NCI-H146 treated with DMSO at 0.1 percent for 48 hours (cell line): ENCODE measurements around the gene MACO1.
"Not testable (repeated sequence)": the region's sequence is repeated elsewhere in the genome, so short reads cannot be mapped to it uniquely, and the experiment has no call there.

Experiments
- DNase-seq: peaks from one replicate; lab custom pipeline; 2025; ENCODE audit not compliant: unreplicated experiment; lab: John Stamatoyannopoulos, UW

The MACO1 gene, protein sequence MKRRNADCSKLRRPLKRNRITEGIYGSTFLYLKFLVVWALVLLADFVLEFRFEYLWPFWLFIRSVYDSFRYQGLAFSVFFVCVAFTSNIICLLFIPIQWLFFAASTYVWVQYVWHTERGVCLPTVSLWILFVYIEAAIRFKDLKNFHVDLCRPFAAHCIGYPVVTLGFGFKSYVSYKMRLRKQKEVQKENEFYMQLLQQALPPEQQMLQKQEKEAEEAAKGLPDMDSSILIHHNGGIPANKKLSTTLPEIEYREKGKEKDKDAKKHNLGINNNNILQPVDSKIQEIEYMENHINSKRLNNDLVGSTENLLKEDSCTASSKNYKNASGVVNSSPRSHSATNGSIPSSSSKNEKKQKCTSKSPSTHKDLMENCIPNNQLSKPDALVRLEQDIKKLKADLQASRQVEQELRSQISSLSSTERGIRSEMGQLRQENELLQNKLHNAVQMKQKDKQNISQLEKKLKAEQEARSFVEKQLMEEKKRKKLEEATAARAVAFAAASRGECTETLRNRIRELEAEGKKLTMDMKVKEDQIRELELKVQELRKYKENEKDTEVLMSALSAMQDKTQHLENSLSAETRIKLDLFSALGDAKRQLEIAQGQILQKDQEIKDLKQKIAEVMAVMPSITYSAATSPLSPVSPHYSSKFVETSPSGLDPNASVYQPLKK

DNA sequence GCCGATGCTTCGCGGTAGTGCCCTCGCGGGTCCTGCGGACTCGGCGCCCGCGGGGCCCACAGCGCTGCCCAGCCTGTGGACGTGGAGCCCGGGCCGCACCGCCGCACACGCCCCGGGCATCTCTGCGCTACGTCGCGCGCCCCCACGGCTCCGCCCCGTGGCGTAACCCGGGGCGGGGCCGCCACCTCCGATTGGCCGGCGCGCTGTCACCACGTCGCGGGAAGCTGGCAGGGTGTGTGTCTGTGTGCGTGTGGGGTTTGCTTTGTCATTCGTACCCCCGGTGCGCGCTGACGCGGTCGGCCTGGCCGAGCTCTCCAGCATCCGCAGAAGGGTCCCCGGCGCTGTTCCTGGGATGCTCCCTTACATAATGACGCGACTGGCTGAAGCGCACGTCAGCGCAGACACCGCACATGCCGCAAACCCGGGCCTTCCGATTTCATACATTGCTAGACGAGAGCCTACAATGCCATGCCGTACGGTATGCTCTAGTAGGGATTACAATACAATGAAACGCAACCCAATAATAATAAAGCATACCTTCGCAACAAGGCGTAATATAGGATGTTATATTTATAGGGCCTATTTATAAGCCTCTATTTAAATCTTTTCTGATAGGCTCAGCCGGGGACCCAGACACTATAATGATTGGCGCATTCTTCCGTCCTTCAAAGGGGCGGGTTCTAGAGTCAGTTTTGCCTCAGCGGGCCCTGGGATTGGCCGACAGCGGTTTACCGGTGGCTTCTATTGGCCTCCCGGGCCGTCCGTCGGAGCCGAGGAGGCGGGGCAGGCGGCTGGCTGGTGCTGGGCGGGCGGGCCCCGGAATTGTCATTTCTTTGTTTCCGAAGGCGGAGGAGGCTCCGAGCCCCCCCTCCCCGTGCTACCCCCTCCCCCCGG, at the start of gene MACO1:
MACO1 (plus strand) TSS at position 825 of the 894 bp plus-strand sequence. CDS start 202 bp downstream, outside the sequence.
- peak; percentile 87 for DNase-seq

DNA sequence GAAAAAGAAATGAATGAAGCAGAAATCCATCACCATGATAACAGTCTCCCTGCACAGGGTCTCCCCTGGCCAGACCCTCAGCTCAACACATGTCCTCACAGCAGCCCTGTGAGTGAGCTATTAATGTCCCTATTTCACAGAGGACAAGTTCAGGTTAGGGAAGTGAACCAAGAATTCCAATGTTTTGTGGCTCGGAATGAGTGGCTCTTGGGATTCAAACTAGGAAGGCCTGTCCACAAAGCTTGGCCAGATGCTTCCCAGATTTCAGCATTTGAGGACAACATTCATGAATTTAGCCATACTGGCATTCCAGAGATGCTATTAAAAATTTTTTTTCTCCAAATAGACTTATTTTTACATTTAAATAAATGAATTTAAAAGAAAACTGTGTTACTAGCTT, 48.2 kb upstream of the MACO1 start:
- not testable (repeated sequence) for DNase-seq

DNA sequence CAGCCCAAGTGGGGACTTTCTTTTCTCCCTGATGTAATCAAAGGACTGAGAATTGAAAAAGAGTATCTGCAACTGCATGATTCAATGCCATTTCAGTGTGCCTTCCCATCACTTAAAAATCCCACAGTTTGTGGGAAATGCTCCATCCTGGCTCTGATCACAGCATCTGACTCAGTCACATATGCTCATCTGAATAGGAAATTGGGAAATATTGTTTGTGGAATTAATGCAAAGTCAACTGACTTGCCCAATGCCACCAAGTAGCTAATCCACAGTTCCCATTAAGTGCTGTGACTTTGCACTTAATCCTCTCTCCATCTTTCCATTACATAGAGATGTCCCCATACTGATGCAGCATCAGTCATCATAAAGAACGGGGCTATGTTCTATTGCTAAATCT, 47.6 kb upstream of the MACO1 start:
- not testable (repeated sequence) for DNase-seq

DNA sequence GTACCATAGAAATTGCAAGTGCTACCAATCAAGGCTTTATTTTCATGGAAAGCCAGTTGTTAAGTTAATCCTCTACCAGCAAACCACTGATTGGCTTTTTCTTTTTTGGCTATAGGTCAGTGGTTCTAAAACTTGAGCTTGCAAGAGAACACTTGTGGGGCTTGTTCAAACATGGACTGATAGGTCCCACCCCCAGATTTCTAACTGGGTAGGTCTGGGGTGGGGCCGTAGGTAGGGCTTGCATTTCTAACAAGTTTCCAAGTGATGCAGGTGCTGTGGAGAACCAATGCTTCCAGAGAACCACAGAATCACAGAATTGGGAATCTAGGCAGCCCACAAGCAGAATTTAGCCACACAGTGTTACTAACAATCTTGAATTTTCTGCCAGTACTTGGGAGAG, 46.8 kb upstream of the MACO1 start:
- DNase-seq, result not testable (repeated sequence)

DNA sequence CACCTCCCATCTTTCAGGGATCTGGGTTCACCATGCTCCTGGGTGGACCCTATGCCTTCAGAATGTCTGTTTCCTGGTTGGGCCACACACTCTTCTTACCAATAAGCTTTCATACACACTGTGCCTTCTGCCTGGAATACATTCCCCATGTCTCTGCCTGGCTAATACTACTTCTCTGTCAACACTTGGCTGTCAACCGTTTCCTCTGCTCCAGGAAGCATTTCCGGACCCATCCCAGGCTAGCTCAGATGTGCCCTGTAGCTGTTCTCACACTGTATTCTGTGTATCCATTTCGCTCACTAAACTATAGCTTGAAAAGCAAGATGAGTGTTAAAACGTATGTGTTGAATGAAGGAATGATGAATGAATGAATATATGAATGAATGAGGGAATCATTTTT, 43.6 kb upstream of the MACO1 start:
- DNase-seq, result not testable (repeated sequence)

DNA sequence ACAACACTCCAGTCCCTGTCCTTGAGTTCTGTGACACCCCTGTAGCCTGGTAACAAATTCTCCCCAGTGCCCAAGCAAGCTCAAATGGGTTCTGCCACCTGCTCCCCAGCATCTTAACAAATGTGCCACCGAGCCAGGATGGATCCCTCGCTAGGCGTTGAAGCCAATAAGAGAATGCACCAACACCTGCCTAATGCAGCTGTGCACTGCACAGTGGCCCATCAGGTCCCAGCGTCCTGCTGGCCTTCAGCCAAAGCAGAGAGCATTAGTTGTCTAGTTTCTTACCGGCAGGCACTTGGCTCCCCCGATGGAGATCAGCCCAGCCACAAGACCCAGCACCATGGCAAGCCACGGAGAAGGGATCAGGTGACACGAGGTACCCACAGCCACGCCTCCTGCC, 42.0 kb upstream of the MACO1 start:
- not testable (repeated sequence) for DNase-seq

DNA sequence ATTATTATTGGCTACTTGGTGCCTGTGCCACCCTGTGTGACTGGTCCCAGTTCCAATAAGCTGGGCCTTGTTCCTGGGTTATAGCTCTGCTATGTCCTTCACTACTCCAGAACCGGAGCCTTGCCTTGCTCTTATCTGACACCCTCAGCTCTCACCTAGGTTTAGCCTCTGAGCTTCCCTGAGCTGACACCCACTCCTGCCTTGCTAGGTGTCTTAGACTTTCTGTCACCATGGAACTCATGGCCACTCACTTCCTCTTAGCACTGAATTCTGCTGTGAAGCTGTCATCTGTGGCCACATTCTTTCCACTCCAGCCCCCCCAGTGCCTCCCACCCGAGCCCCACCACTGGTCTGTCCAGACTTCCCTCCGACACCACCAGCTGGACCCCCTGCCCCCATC, 41.0 kb upstream of the MACO1 start:
- not testable (repeated sequence) for DNase-seq

DNA sequence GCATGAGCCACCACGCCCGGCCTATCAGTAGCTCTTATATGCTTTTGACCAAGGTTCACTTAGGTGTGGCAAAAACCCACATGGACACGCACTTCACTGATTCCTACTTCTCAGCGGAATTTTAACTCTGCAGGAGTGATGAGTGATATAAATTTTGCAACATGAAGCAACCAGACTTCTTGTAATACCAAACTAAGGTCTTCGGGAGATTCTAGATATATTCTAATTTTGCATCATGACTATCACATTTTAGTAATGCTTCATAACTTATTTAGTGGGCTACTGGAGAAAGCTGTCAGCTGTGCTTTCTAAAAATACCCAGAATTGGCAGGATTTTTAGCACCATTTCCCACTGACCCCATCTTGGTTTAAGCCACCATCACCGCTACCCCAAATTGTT, 37.9 kb upstream of the MACO1 start:
- DNase-seq, result no peak

DNA sequence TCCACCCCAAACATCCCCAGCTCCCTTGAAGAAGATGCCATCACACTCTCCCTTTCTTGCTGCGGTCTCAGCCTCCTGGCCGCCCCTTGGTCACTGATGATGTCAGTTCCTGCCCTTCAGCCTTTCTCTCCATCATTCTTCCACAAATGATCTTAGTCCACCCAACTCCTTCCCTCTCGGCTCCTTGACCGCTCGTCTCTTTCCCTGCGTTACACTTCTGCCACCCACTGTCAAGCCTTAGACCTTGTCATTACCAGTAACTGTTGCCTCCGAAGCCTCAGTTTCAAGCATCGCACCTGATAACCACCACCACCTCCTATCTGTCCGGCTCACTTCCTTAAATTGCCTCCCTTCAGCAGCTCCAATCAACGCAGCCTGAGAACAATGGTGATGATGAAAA, 33.1 kb upstream of the MACO1 start:
- not testable (repeated sequence) for DNase-seq

DNA sequence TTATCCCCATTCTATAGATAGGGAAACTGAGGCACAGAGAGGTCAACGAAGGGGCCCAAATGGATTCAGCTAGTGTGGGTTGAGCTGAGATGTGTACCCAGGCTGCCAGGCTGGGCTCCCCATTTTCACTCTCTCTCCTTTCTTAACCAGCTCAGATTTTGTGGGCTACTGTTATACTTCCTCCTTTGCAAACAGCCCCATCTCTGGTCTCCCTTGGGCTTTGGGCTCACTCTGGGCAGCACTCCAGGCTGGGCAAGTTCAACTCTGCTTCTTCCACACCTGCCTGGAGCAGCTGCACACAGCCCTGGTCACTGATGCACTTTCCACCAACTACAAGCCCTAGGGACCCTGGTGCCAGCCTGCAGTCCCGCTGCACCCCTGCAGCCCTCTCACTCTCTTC, 32.6 kb upstream of the MACO1 start:
- not testable (repeated sequence) for DNase-seq

DNA sequence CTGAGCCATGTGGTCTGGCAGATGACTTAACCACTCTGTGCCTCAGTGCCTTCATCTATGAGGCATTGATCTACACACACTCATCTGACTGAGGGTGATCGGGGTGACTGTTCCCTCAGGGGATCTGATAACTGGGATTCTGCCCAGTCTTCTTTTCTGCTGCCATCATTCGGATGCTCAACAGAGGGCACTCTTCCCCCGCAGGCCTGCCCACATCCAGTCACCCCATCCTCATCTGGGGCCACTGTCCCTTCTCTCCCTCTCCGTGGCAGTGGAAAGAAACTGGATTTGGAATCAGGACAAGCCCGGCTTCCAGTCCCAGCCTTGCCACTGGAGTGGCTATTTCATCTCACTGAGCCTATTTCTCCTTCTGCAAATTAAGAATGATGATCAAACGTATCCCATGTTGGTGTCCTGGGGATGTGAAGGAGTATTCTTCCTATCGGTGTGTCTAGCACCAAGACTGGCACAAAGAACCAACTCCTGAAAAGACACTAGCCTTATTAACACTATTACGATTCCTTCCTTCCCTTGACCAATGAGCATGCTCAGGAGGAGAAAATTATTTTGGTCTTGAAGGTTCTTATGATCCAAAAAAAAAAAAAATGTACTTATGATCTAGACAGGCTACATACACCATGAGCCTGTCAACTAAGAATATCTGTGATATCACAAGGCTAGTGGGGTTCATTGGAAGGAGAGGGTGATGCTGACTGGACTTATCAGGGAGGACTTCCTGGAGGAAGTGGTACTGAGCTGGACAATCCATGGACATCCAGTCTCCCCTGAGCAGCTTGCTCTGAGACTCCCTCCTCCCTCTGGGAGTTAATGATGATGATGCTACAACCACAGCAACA, 27.5 kb upstream of the MACO1 start:
- not testable (repeated sequence) for DNase-seq

DNA sequence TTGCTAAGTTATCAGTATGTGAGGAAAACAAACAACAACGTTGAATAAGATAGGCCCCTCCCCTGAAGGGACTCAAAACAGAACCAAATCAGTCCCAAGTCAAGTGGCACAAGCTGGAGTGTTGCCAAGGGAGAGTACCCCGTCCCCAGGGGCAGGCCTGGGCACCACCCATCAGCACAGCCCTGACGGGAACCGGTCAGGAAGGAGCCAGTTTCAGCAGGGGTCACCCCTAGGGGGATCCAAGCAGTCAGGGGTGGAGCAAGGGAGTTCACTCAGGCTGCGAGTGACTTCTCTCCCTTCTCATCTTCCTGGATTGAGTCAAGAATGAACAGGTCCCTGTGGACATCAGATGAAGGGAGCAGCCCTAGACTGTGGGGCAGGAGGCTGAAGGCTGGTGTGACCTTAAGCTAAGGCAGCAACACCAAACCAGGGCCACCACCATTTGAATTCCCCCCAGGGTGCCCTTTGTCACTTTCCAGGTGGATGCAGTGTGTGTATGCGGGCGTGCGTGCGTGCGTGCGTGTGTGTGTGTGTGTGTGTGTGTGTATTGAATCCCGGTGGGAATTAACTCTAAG, 24.9 kb upstream of the MACO1 start:
- not testable (repeated sequence) for DNase-seq

DNA sequence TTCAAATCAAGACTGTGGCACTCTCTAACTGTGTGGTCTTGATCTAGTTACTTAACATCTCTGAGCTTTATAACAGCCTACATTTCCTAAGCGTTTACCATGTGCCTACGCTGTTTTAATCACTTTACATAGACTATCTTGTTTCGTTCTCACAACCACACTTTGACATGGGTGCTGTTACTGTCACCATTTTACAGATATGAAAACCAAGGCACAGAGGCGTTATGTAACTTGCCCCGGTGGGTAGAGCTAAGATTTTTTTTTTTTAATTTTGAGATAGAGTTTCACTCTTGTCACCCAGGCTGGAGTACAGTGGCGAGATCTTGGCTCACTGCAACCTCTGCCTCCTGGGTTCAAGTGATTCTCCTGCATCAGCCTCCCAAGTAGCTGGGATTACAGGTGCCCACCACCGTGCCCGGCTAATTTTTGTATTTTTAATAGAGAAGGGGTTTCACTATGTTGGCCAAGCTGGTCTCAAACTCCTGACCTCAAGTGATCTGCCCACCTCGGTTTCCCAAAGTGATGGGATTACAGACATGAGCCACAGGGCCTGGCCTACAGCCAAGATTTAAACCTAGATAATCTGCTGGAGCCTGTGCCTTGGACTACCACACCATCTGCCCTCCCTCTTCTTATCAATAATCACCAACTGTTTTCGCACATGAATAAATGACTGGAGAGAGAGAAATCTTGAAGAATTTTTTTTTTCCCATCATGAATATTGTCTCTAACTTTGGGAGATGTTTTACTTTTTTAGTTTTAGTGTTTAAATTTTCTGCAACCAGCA, 20.9 kb upstream of the MACO1 start:
- not testable (repeated sequence) for DNase-seq

DNA sequence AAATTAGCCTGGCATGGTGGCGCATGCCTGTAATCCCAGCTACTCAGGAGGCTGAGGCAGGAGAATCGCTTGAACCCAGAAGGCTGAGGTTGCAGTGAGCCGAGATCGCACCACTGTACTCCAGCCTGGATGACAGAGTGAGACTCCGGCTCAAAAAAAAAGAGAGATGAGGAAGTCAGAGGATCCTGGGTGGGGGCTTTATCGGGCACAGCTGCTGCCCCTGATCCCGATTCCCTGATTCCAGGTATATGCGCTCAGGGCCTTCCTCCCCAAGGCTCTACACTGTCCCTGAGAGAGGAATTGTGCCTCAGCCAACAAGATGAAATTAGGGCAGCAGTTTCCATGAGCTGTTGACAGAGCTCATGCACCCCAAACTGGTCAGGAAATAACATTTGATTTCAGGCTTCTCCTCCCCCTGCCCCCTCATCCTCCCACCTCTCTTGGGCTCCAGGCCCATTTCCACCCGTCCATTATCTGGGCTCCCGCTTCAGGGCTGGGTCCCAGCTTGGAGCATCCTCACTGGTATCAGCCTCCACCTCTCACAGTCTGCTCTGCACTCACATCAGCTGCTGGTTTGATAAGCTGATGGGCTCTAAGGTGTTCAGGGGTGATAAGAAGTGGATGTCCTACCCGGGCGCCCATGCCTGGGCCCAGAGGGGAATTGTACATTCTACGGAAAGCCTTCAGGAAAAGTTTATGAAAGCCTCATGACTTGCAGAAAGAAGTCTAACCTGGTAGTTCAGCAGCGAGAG, 17.6 kb upstream of the MACO1 start:
- DNase-seq, result not testable (repeated sequence)

DNA sequence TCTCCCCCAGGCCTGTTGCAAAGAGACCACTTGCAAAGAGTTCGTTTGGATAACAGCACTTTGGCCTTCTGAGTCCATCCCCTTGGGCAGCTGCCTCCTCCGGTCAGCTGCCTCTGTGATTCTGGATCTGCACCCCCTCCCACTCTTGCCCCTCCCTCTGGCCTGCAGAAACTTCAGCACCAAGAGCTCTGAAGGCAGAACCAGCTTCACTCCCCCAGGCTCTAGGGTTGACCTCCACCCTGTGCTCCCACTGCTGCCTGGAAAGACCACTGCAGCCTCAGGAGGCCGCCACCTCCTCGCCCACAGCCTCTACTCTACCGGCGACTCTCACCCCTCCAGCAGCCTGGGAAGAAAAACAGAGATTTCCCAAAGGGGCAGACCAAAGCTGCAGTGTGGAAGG, 16.5 kb upstream of the MACO1 start:
- DNase-seq, result not testable (repeated sequence)

DNA sequence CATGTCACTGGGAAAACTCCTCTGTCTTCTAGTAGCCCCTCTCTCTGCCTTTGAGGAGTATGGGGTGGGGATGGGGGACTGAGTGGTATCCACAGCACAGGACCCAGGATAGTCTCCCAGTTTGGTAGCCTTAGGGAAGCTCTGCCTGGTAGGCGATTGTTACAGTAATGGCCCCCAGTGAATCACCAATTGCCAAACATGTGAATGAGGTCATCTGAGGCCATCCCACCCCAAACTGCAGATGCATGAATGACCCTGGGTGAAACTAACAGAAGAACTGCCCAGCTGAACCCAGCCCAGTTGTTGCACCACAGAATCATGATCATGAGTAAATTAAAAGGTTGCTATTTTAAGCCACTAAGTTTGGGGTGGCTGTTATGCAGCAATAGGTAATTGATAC, 16.1 kb upstream of the MACO1 start:
- not testable (repeated sequence) for DNase-seq

DNA sequence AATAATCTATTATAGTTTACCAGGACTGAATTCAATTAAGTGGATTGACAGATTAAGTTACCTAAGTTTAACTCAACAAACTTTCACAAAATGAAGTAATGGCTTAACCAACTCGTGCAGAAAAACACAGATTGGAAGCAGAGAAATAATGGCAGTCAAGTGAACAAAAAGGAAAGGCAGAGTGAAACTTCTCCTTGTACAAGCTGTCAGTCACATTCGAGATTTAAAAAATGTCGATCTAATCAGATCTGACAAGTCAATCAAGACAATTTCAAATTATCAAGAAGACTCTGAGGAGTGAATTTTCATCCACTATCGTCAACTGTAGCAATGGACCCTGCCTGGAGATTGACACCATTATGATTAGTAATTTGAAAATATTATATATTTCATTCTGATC, 13.4 kb upstream of the MACO1 start:
- not testable (repeated sequence) for DNase-seq

DNA sequence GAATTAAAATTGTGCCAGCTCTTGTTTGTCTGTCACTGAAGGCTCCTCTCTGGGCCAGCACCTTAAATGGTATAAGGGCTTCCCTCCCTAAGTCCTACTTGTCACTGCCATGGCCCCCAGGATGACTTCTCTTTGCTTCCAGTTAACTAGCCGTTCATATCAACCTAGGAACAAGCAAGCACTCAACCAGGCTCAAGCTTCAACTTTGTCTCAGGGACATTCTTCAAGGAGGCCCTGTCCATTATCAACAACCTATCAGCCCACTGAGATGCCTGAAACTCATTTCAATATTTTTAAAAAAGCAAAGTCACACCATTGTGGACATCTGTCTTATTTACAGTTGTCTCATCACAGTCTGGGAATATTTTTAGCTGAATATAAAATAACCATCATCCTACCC, 11.4 kb upstream of the MACO1 start:
- not testable (repeated sequence) for DNase-seq

DNA sequence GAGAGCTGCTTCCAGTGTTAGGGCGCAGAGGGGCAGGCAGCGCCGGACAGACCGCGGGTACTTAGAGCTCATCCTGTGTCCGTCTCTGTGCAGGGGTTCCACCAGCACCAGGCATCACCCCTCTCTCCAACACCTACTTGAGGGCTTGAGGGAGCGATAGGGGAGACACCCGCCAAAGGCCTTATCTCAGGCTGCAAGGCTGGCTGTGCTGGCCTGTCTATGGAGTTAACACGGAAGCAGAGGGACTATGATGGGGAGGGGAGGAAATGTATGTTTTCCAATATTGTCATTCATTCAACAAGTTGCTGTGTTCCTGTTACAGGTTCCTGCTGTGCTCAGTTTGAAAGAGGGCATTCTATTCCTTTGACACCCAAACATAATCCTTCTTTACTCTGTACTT, 10.0 kb upstream of the MACO1 start, which contains the start of gene RHCE:
RHCE (minus strand) TSS at position 111 of the 400 bp plus-strand sequence; CDS start at position 72, 39 bp downstream.
- DNase-seq, result not testable (repeated sequence)
